GM19438 (cell line): ENCODE results near the gene CPSF4.
"Not testable (repeated sequence)": the region's sequence is repeated elsewhere in the genome, so short reads cannot be mapped to it uniquely, and the experiment has no call there.

Experiments
- ATAC-seq: cut with Tn5 transposase; IDR thresholded peaks from one replicate; pipeline ENCODE4 v1.9.1; 2021; ENCODE audit warnings: low read depth; ENCODE audit not compliant: unreplicated experiment

The CPSF4 gene

DNA sequence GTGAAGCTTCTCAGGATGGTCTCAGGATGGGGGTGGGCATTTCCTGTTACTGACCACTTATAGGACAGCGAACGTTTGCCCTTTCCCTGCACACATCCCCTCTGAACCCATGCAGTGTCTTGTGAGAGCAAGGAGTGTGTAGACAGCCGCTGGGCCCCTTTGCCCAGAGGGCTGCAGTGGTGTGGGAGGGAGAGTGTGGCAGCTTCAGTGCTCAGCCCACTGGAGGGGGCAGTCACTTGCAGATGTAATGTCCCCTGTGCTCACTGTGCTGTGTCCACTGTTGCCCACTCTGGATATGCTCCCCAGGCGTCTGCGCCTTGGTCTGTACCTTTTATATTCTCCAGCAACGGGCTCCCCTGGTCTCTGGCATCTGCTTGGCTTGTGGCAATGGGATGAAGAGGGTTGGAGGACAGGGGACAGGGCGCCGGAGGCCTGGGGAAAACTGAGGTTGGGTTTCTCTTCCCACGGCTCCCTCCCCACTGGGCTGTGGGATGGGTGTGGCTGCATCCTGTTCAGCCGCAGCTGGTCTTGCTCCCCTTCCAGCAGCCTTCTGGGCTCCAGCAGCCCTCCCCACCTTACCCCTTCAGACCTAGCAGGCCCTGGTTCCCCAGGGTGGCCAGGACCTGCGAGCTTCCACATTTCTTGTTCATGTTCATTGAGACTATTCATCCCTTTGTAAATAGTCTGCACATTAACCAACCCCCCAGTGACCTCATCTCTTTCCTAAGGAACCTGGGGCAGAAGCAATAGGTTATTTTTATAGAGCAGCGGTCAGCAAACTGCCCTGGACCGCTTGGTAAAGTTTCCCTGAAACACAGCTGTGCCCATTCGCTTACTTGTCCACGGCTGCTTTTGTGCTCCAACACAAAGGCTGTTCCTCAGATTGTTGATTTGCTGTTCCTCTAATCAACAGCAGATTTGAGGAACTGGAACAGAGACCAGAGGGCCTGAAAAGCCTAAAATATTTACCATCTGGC is 40.0 kb downstream of the CPSF4 start:
- ATAC-seq, result no peak

DNA sequence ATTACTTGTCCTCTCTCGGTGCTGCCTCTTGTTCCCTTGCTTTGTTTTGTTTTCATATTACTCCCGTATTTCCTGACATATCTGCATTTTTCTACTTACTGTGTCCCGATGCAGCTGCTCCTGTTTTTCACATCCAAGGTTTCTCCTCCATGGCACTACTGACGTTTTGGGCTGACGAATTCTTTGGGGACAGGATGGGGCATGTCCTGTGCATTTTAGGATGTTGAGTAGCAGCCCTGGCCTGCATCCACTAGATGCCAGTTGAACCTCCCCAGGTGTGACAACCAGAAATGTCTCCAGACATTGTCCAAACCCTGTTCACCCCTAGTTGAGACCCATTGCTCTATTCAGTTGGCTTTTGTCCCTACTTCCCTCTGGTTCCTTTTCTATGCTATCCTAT is 46.4 kb downstream of the CPSF4 start:
- no peak for ATAC-seq

DNA sequence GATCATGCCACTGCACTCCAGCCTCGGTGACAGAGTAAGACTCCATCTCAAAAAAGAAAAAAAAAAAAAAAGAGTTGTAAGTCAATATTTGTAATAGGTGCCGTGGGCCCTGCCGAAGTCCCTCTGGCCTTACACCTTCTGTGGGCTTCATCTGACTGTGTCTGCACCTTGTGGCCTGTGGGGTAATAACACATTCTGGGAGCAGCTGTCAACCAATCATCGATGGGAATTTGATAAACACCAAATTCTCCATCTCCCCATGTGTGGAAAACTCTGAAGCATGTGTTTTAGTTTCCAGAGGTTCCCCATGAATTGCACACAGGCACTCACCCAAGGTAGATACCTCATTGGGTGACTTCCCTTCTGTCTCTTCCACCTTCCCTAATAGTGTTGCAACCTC is 50.5 kb downstream of the CPSF4 start:
- no peak for ATAC-seq

DNA sequence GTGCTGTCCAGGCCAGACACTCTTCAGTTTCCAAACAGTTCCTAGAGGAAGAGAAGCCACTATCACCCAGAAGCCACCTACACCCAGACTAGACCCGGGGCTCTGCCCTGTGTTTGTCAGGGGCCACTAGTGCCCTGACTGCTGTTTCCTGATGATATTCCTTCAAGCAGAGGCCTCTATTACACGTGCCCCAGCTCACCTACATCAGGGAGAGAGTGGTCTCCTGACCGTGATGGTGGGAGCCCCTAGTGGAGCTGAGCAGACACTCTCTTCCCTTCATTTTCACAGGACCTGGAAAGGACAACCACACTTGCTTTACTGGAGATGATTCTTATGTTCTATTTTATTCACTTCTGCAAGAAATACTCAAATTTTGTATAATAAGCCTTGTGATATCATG is 52.1 kb downstream of the CPSF4 start:
- no peak for ATAC-seq

DNA sequence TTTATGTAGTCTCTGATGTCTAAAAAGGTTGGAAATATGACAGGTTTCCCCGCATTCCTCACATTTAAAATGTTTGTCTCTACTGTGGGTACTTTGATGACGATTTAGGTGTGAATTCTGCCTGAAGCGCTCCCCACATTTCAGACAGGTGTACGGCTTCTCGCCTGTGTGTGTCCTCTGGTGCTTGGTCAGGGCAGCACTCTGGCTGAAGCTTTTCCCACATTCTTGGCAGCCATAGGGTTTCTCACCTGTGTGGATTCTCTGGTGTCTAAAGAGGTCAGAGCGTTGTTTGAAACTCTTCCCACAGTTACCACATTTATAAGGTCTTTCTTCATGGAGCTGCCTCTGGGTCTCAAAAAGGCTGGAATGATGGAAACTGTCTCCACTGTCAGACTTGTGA is 55.1 kb downstream of the CPSF4 start:
- no peak for ATAC-seq

DNA sequence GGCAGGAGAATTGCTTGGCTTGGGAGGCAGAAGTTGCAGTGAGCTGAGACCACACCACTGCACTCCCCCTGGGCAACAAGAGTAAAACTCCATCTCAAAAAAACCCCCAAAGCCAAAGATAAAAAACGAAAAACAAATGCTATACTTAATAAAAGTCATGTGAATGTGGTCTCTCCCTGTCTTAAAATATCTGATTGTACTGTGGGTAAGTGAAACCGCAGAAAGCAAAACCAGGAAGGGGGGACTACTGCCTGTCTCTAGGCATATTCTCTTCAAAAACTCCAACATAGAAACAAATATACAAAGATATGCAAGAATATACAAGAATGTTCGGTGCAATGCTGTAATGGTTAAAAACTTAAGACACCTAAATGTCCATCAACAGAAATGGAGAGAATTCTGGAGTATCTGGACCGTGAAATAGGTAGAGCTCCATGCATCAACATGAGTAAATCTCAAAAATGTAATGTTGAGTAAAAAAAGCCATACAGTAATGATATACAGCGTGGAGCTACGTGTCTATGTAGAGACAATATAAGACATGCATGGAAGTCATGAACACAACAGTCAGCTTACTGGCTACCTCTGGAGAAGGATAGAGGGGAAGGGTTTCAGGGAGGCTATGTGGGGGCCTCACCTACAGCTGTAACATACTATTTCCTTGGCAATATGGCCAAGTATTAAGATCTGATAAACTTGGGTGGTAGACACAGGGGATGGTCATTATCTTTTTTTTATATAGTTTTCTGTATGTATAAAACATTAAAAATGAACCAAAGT is 59.2 kb downstream of the CPSF4 start:
- ATAC-seq, result no peak

DNA sequence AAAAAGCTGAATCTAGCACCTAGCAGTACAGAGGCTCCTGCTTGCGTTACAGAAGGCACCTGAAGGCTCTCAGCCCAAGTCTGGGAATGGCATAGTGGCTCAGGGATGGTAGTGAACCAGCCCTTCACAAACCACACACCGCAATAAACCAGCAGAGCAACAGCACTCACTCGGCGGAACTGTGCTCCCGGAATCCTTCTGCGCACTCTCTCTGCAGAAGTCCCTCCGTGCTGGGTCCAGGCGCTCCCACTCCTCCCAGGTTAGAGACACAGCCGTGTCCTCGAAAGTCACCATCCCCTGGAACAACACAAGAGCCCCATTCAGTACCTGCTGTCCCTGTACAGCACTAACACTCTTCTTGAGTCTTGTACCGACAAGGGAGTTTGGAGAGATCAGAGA is 59.8 kb downstream of the CPSF4 start:
- ATAC-seq, result no peak

DNA sequence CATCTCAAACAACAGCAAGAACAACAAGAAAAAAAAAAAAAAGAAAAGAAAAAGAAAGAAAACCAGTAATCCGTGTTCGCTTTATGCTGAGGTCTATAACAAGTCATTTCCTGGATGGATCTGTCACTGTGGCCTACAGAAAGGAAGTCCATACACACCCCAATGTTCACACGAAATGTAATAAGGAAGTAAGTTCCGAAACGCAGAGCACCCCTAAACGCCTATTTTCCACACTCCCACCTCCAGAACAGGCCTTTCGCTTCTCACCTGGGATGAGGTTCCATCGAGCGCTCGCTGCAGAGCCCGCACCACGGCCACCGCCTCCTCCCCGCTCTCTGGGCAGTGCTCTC is 60.6 kb downstream of the CPSF4 start:
- peak; percentile 16 for ATAC-seq

DNA sequence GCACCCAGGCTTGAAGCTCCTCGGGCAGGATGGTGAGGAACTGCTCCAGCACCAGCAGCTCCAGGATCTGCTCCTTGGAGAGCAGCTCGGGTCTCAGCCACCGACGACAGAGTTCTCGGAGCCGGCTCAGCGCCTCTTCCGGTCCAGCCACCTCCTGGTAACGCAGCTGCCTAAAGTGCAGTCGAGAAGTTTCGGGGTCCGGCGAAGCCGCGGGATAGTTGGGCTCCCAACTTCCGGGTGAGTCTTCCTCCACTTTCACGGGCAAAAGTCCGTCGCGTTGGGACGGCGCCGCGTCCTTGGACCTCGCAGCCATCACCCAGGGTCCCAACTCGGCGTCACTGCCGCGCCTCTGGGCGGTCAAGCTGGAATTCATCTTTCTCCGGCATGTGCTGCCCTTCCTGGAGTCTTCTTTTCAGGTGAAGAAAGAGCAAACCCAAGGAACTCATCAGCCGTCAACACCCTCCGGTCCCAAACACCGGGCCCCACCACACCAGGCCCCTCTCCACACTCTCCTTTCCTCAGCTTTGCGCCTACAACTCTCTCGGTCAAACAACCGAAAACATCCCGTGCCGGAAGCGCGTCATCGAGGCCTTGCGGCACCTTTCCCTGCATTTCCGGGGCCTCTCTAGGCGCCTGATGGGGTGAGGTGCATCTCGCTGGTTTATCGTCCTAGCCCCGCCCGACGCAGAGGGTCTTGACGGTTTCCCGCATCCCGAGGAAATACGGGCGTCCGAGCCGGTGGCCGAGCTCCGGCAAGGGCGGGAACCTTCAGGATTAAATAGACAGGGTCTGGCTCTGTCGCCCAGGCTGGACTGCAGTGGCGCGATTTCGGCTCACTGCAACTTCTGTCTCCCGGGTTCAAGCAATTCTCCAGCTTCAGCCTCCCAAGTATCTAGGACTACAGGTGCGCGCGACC is 61.2 kb downstream of the CPSF4 start, which contains the start of gene ZNF394:
ZNF394 (minus strand) TSS at position 561 of the 916 bp plus-strand sequence; CDS start at position 373, 188 bp downstream.
- ATAC-seq, result peak; percentile 39

DNA sequence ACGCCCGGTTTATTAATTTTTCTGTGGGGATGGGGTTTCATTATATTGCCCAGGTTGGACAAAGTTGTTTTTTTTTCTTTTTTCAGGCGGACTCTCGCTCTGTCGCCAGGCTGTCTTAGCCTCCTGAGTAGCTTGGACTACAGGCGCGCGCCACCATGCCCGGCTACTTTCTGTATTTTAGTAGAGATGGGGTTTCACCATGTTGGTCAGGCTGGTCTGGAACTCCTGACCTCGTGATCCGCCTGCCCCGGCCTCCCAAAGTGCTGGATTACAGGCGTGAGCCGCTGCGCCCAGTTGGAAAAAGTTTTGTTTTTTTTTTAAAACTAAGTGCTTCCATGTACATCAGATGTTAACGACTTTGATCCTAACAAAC is 61.9 kb downstream of the CPSF4 start:
- ATAC-seq, result no peak

DNA sequence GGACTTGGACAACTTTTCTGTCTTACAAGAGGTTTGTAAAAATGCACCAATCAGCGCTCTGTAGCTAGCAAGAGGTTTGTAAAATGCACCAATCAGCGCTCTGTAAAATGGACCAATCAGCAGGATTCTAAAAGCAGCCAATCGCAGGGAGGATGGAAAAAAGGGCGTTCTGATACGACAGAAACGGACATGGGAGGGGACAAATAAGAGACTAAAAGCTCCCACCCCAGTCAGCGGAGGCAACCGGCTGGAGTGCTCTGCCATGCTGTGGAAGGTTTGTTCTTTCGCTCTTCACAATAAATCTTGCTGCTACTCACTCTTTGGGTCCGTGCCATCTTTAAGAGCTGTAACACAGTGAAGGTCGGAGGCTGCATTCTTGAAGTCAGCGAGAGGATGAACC is 62.5 kb downstream of the CPSF4 start:
- ATAC-seq, result not testable (repeated sequence)

DNA sequence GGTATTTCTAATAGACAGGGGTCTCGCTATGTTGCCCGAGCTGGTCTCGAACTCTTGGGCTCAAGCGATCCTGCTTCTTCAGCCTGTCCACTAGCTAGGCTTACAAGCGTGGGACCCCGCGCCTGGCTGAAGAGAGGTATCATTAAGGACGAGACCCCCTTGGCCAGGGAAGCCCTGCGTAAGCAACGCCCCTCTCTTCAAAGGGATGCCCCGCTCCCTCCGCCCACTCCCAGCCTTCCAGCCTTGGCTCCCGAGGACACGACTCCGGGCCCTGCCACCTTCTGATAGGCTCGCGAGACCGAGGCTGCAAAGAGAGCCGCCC is 65.5 kb downstream of the CPSF4 start:
- ATAC-seq, result no peak

DNA sequence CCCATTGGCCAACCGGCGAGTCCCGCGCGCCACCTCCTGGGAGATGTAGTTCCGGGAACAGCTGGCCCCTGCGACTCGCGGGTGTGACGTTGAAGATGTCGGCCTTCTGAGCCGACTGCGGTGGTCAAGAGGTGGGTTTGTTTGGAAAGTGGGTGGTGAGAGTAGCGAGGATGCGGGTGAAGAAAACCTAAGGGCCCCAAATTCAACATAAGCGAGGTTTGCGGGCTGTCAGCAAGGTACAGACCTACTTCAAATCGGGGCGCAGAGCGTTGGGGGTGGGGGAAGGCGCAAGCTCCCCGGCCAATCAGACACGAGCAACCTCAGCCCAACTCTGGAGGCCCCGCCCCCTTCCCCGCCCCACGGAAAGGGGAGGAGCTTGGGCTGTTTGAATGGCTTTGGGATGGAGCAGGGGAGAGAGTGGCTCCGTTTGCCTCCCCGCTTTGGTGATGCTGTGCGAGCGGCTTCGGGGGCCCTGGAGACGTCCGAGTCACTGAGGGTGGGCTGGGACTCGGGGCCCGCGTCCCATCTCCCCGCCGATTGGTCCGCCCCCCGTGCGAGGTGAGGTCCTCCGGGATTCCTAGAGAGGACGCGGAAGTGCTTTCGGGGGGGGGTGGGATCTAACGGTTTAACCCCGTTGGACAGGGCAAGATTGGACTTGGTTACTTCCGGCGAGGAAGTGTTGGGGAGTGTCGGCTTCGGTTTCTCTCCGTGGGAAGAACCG is 66.0 kb downstream of the CPSF4 start, which contains the start of gene ZKSCAN5:
ZKSCAN5 (plus strand) TSS at position 60 of the 721 bp plus-strand sequence. CDS start 1,383 bp downstream, outside the sequence.
- ATAC-seq, result peak; percentile 80

DNA sequence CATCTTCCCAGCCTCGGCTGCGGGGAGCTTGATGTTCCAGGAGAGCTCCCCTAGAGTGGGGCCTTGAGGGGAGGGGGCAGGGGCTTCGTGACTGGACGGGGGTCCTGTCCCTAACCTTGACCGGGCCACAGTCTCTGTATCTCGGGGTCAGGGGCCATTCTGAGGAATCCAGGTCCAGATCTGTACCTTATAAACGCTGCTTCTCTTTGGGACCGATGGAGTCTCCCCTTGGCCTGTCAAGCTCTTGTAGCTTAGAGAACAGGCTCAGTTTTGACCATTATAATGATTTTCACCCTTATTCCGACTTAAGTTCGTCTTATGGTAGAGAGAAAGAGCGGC is 66.5 kb downstream of the CPSF4 start:
- ATAC-seq, result peak; percentile 3
